Thyroid gland (tissue), 4 donors: ENCODE results near the gene MSANTD2. TPM values are rescaled to one million over a fixed set of nuclear protein-coding genes. Genes with fewer than 3 reads are reported as not detected.
A peak's percentile ranks its signal among the peaks of the same experiment; 100 is the strongest.
"Not testable (repeated sequence)": the region's sequence is repeated elsewhere in the genome, so short reads cannot be mapped to it uniquely, and the experiment has no call there.

ENCODE experiments used
- DNase-seq, 2 donors: peaks; one replicate each; pipeline ENCODE4 v3.0.0-alpha.2; 2019
- H3K27ac ChIP-seq, 3 donors: fragments of 200-600 bp; sonication (generic); 1 replicate in 2 of 3; 2 replicates in 1 of 3; pipeline ENCODE4 v1.5.1; 2016 to 2019; ENCODE audit warnings: mild to moderate bottlenecking in 1 of 3, moderate library complexity in 1 of 3
- H3K27me3 ChIP-seq: fragments of 200-600 bp; sonication (generic); one replicate; pipeline ENCODE4 v1.5.1; 2019
- H3K36me3 ChIP-seq, 2 donors: fragments of 200-600 bp; sonication (generic); one replicate each; pipeline ENCODE4 v1.5.1; 2016 to 2019
- H3K4me1 ChIP-seq, 2 donors: fragments of 200-600 bp; sonication (generic); one replicate each; pipeline ENCODE4 v1.5.1; 2017 to 2019
- H3K4me3 ChIP-seq, 3 donors: fragments of 200-600 bp; sonication (generic); replicated peaks in 1 of 3; 1 replicate in 2 of 3; 2 replicates in 1 of 3; pipeline ENCODE4 v1.5.1; 2016; ENCODE audit warnings: mild to moderate bottlenecking in 1 of 3
- H3K9me3 ChIP-seq: fragments of 200-600 bp; sonication (generic); one replicate; pipeline ENCODE4 v1.5.1; 2017
- CTCF ChIP-seq, 6 experiments: fragments of 200-600 bp in 3 of 6; fragments of 450-650 bp in 3 of 6; sonication (generic) in 3 of 6; IDR thresholded peaks; one replicate each; pipeline ENCODE4 v1.5.1; 2016 to 2019; ENCODE audit warnings: antibody characterized with exemption in 6 of 6, mild to moderate bottlenecking in 2 of 6, inconsistent platforms in 1 of 6, moderate library complexity in 1 of 6
- POLR2A ChIP-seq, 2 donors: fragments of 450-650 bp; IDR thresholded peaks; one replicate each; pipeline ENCODE4 v1.6.1; 2017; ENCODE audit warnings: antibody characterized with exemption in 2 of 2, mild to moderate bottlenecking in 2 of 2, moderate library complexity in 1 of 2
- WGBS, 2 donors: methylation state at CpG; one replicate each; pipeline ENCODE4 v1.1.5; 2017; 5-methylcytosine and 5-hydroxymethylcytosine counted together
- intact Hi-C: fragments of 100-400 bp; cut with DNase I; formaldehyde crosslinking; loops from one replicate; pipeline ENCODE4 v1.15.1; 2023
- total RNA-seq, 4 donors: library from RNA; depleted of rRNA; stranded (reverse); fragments of >200 nt; gene quantifications; one replicate each; pipeline ENCODE4 v1.2.3, GENCODE V29; 2016

Gene MSANTD2
- total RNA-seq, 4 donors from 2014 or later, result 29.1 to 56.1 (median 37.0) TPM

DNA sequence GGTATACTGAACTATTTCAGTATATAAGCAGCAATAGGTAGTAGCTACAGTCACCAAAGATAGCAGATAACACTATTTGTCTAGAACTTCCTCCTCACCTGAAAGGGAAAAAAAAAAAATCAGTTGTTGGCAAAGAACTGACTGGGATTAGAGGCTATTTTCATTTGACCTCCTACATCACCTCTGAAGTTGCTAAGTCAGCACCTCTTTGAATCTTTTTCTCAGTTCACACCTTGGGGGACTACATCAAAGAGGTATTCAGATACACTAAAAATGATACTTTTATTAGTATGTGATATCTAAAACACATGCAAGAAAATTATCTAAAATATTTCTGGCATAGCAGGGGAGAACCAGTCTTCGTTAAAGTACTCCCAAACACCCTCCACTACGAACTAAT is 16.2 kb downstream of the MSANTD2 start:
- intact Hi-C loops, result no loop called here
- DNase-seq, result no peak
- H3K9me3 ChIP-seq, result no peaks in the 10 kb centered on the region
- TF ChIP-seq CTCF (IDR thresholded peaks at IDR 0.05) (no peak), POLR2A (IDR thresholded peaks at IDR 0.05) (no peak)
- 94 to 97% methylated on average over 2 of the region's 2 CpGs for WGBS, 2 donors
- H3K27me3 ChIP-seq, result no peaks in the 10 kb centered on the region
- H3K4me1 ChIP-seq, result peaks cover 5 to 8% of the 10 kb centered on the region in 2 donors
- no peak overlapping the region for H3K27ac ChIP-seq
- H3K4me3 ChIP-seq, result no peak overlapping the region
- no peaks in the 10 kb centered on the region for H3K36me3 ChIP-seq

DNA sequence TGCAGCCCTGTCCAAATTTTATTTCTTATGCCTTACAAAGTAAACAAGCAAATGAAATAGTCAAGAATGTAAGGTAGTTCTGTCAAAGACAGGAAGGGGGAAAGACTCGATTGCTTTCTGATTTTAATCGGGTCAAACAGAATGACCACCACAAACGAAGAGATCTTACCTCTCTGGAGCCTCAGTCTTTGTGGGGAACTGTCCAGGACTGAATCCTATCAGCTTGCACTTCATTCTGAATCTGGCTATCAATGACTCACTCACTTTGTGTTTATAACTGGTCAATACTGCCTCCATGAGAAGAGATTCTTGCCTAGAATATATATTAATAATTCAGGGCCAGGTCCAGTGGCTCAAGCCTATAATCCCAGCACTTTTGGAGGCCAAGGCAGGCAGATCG is 17.2 kb downstream of the MSANTD2 start:
- 93 to 95% methylated on average over 4 of the region's 4 CpGs for WGBS, 2 donors
- intact Hi-C loops, result no loop called here
- Histone ChIP-seq H3K36me3 (no peaks in the 10 kb centered on the region), H3K4me3 (no peak overlapping the region), H3K9me3 (no peaks in the 10 kb centered on the region), H3K27ac (no peak overlapping the region), H3K4me1 (peaks cover 6 to 8% of the 10 kb centered on the region in 2 donors), H3K27me3 (no peaks in the 10 kb centered on the region)
- DNase-seq, result no peak
- TF ChIP-seq CTCF (IDR thresholded peaks at IDR 0.05) (no peak), POLR2A (IDR thresholded peaks at IDR 0.05) (no peak)

- 82 to 90% methylated on average over 1 of the region's 1 CpG for WGBS, 2 donors
- H3K4me3 ChIP-seq, result no peak overlapping the region
- TF ChIP-seq CTCF (IDR thresholded peaks at IDR 0.05) (no peak), POLR2A (IDR thresholded peaks at IDR 0.05) (no peak)
These were observed 20.6 kb downstream of the MSANTD2 start for GRCh38 chr11:124779568-124779967.

GRCh38 chr11:124778281-124778680 is 21.9 kb downstream of the MSANTD2 start:
- no peaks in the 10 kb centered on the region for H3K27me3 ChIP-seq
- intact Hi-C loops, result no loop called here
- WGBS, 2 donors, result 83 to 84% methylated on average over 2 of the region's 2 CpGs
- no peak overlapping the region for H3K27ac ChIP-seq
- no peak overlapping the region for H3K4me3 ChIP-seq
- no peaks in the 10 kb centered on the region for H3K9me3 ChIP-seq
- TF ChIP-seq POLR2A (IDR thresholded peaks at IDR 0.05) (no peak), CTCF (IDR thresholded peaks at IDR 0.05) (peak in 3 of 6 experiments; percentile 4 to 24 (median 21))
- DNase-seq, result no peak
- H3K4me1 ChIP-seq, result peaks cover 0 to 12% of the 10 kb centered on the region in 2 donors
- no peaks in the 10 kb centered on the region for H3K36me3 ChIP-seq

More at GRCh38 chr11:124779568-124779967, 20.6 kb downstream of the MSANTD2 start:
- Histone ChIP-seq H3K27ac (no peak overlapping the region), H3K36me3 (no peaks in the 10 kb centered on the region), H3K4me1 (peaks cover 8 to 12% of the 10 kb centered on the region in 2 donors), H3K27me3 (no peaks in the 10 kb centered on the region), H3K9me3 (no peaks in the 10 kb centered on the region)
- DNase-seq, result no peak
- intact Hi-C loops, result no loop called here

- TF ChIP-seq CTCF (IDR thresholded peaks at IDR 0.05) (no peak), POLR2A (IDR thresholded peaks at IDR 0.05) (no peak)
- Histone ChIP-seq H3K9me3 (no peaks in the 10 kb centered on the region), H3K4me1 (peaks cover 0 to 12% of the 10 kb centered on the region in 2 donors), H3K27ac (no peak overlapping the region), H3K36me3 (no peaks in the 10 kb centered on the region), H3K27me3 (no peaks in the 10 kb centered on the region), H3K4me3 (no peak overlapping the region)
- WGBS, 2 donors, result 87 to 94% methylated on average over 7 of the region's 7 CpGs
- no peak for DNase-seq
- intact Hi-C loops, result no loop called here
These were observed 23.2 kb downstream of the MSANTD2 start for GRCh38 chr11:124776865-124777645.

- H3K4me3 ChIP-seq, H3K27ac ChIP-seq, DNase-seq, H3K36me3 ChIP-seq, H3K9me3 ChIP-seq, H3K27me3 ChIP-seq, intact Hi-C loops: not testable (repeated sequence)
- 97% methylated on average over 6 of the region's 6 CpGs for WGBS, 2 donors
- H3K4me1 ChIP-seq, result peaks cover 4 to 21% of the 10 kb centered on the region in 2 donors
These were observed 29.2 kb downstream of the MSANTD2 start for GRCh38 chr11:124770959-124771358.
